Mesothelial cell of epicardium (in vitro differentiated cells): ENCODE data around the gene ASMTL. TPM values are rescaled to one million over a fixed set of nuclear protein-coding genes. Genes with fewer than 3 reads are reported as not detected.
"Not testable (repeated sequence)": the region's sequence is repeated elsewhere in the genome, so short reads cannot be mapped to it uniquely, and the experiment has no call there.

Experiments used
- DNase-seq, 2 experiments: peaks; one replicate each; pipeline ENCODE4 v3.0.0; 2021; ENCODE audit warnings: low spot score in 2 of 2; ENCODE audit not compliant: unreplicated experiment in 2 of 2
- H3K27ac Mint-ChIP-seq: 2 replicates; pipeline ENCODE4 v1.8.0; 2021; ENCODE audit warnings: mixed read lengths
- H3K27me3 Mint-ChIP-seq: 2 replicates; pipeline ENCODE4 v1.8.0; 2021; ENCODE audit warnings: low read depth, mixed read lengths
- H3K36me3 Mint-ChIP-seq: 2 replicates; pipeline ENCODE4 v1.8.0; 2021; ENCODE audit warnings: mixed read lengths
- H3K4me1 Mint-ChIP-seq: 2 replicates; pipeline ENCODE4 v1.8.0; 2021; ENCODE audit warnings: mixed read lengths
- H3K4me3 Mint-ChIP-seq: 2 replicates; pipeline ENCODE4 v1.8.0; 2021; ENCODE audit warnings: mild to moderate bottlenecking, moderate library complexity, mixed read lengths
- H3K9me3 Mint-ChIP-seq: 2 replicates; pipeline ENCODE4 v1.8.0; 2021; ENCODE audit warnings: mixed read lengths
- total RNA-seq: library from RNA; stranded (reverse); gene quantifications from 3 replicates; pipeline ENCODE4 v1.2.1, GENCODE V29; 2021
- TF ChIP-seq, protein P1 (sequence below): fragments of 200-600 bp; sonication (generic); IDR thresholded peaks from one replicate; pipeline ENCODE4 v1.5.0; 2021; ENCODE audit warnings: antibody characterized with exemption; ENCODE audit not compliant: unreplicated experiment

ASMTL gene
- total RNA-seq, 1 donor from 2014 or later: 31.9 TPM

DNA sequence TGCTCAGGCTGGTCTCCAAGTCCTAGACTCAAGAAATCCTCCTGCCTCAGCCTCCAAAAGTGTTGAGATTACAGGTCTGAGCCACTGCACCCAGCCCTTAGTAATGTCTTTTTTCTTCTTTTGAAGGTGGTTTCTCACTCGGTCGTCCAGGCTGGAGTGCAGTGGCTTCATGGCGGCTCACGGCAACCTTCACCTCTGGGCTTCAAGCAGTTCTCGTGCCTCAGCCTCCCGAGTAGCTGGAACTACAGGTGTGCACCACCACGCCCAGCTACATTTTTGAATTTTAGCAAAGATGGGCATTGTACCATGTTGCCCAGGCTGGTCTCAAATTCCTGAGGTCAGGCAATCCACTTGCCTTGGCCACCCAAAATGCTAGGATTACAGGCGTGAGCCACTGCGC is 32.3 kb upstream of the ASMTL start:
- Mint-ChIP-seq H3K4me1 (peaks cover 4% of the 10 kb centered on the region), H3K27ac (no peak overlapping the region), H3K27me3 (no peaks in the 10 kb centered on the region), H3K4me3 (no peak overlapping the region), H3K9me3 (peaks cover 3% of the 10 kb centered on the region), H3K36me3 (no peaks in the 10 kb centered on the region)
- TF ChIP-seq, protein P1, sequence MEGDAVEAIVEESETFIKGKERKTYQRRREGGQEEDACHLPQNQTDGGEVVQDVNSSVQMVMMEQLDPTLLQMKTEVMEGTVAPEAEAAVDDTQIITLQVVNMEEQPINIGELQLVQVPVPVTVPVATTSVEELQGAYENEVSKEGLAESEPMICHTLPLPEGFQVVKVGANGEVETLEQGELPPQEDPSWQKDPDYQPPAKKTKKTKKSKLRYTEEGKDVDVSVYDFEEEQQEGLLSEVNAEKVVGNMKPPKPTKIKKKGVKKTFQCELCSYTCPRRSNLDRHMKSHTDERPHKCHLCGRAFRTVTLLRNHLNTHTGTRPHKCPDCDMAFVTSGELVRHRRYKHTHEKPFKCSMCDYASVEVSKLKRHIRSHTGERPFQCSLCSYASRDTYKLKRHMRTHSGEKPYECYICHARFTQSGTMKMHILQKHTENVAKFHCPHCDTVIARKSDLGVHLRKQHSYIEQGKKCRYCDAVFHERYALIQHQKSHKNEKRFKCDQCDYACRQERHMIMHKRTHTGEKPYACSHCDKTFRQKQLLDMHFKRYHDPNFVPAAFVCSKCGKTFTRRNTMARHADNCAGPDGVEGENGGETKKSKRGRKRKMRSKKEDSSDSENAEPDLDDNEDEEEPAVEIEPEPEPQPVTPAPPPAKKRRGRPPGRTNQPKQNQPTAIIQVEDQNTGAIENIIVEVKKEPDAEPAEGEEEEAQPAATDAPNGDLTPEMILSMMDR: no peak
- no peak for DNase-seq

DNA sequence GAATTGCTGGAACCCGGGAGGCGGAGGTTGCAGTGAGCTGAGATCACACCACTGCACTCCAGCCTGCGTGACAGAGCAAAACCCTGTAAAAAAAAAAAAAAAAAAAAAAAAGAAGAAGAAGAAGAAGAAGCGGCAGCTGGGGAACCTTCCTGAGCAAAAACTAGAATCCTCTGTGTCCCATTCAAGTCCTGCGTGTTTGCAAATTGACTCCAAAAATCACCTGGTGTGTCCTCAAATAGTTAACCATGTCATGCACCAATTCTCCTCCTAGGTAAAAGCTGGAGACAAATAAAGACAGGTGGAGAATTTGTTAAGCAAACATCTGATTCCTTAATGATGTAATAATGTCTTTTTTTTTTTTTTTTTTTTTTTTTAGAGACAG is 31.9 kb upstream of the ASMTL start:
- Mint-ChIP-seq H3K9me3 (peaks cover 7% of the 10 kb centered on the region), H3K36me3 (no peaks in the 10 kb centered on the region), H3K27ac (no peak overlapping the region), H3K4me3 (no peak overlapping the region), H3K27me3 (no peaks in the 10 kb centered on the region), H3K4me1 (peaks cover 4% of the 10 kb centered on the region)
- no peak for DNase-seq
- TF ChIP-seq, protein P1: no peak

DNA sequence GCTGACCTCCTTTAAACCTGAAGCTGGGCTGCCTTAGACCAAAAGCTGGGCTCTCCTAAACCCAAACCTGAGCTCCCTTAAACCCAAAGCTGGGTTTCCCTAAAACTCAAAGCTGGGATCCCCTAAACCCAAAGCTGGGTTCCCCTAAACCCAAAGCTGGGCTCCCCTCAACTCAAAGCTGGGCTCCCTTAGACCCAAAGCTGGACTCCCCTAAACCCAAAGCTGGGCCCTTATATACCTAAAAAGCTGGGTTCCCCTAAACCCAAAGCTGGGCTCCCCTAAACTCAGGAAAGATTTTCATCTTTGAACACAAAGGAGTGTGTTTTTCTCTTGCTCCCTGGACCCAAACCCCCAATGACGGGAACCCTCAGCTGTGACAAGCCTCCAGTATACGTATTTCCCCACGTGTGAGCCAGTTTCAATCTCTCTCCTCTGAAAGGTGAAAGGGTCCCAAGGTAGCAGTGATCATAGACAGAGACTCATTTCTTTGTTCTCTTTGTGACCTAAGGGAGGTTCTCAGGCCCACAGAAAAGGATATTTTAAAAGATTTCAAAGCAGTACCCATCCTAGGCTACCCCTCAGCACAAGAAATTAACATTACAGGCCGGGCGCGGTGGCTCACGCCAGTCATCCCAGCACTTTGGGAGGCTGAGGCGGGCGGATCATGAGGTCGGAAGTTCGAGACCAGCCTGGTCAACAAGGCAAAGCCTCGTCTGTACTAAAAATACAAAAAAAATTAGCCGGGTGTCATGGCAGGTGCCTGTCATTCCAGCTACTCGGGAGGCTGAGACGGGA is 31.3 kb upstream of the ASMTL start:
- TF ChIP-seq, protein P1: no peak
- Mint-ChIP-seq H3K9me3 (peaks cover 13% of the 10 kb centered on the region), H3K4me3 (no peak overlapping the region), H3K36me3 (no peaks in the 10 kb centered on the region), H3K27ac (no peak overlapping the region), H3K27me3 (no peaks in the 10 kb centered on the region), H3K4me1 (peaks cover 4% of the 10 kb centered on the region)
- no peak for DNase-seq

DNA sequence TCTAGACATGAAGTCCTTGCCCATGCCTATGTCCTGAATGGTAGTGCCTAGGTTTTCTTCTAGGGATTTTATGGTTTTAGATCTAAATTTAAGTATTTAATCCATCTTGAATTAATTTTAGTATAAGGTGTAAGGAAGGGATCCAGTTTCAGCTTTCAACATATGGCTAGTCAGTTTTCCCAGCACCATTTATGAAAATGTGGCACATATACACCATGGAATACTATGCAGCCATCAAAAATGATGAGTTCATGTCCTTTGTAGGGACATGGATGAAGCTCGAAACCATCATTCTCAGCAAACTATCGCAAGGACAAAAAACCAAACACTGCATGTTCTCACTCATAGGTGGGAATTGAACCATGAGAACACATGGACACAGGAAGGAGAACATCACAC is 29.8 kb upstream of the ASMTL start:
- not testable (repeated sequence) for DNase-seq, H3K27ac Mint-ChIP-seq, H3K4me1 Mint-ChIP-seq, H3K27me3 Mint-ChIP-seq, H3K36me3 Mint-ChIP-seq, H3K4me3 Mint-ChIP-seq
- peaks cover 21% of the 10 kb centered on the region for H3K9me3 Mint-ChIP-seq

DNA sequence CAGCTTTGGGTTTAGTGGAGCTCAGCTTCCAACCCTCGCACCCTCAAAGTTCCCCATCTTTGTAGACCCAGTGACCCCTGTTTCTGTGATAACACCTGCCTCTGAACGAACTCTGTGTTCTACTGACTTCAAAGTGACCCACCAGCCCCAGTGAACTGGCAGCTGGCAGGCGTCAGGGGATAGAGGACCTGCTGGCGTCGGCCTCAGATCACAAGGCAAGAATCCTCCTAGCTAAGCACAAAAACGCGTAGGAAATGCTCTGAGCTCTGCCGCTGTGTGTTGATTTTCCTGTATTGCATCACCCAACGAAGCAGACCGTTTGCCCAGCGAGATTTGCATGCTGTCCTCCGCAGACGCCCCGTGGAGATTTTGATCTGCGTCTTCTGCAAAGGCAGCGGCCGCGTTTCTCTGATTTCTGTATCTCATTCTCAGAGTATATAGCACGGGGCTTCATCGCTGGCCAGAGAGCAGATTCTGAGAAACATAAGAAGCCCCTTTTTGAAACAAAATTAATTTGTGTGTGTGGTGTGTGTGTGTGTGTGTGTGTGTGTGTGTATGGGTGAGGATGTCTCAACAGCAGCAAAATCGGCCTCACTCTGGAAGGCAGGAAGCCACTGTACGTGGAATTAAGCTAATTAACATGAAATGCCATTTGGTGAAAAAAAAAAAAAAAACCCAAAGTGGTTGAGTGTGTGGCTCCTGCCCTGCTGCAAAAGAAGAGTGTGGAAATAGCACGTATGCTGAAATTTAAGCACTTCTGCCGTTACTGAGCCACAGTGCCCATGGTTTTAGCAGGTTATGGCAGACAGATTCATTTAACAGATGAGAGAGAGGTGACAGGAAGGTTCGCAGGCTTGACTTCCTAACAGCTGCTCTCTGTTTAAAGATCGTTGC is 29.2 kb upstream of the ASMTL start:
- Mint-ChIP-seq H3K4me1 (peaks cover 4% of the 10 kb centered on the region), H3K9me3 (peaks cover 26% of the 10 kb centered on the region), H3K36me3 (no peaks in the 10 kb centered on the region), H3K4me3 (peak overlapping the region; percentile 59), H3K27ac (peak overlapping the region; percentile 74), H3K27me3 (peaks cover 3% of the 10 kb centered on the region)
- TF ChIP-seq, protein P1: no peak
- DNase-seq: peak in 1 of 2 experiments; percentile 51
